DOHH2 (cell line): ENCODE data around the gene INHA.

ENCODE experiments used
- H3F3A ChIP-seq: fragments of 200-600 bp; sonication (generic), shearing (Covaris generic); 2 replicates; pipeline ENCODE4 v1.6.0; 2016; ENCODE audit warnings: antibody characterized with exemption, mild to moderate bottlenecking; ENCODE audit not compliant: control insufficient read depth, insufficient read depth
- H3K27ac ChIP-seq: fragments of 200-600 bp; sonication (generic); 2 replicates; pipeline ENCODE4 v1.5.1; 2014; ENCODE audit warnings: low read depth, mild to moderate bottlenecking, low read length, moderate library complexity
- H3K27me3 ChIP-seq: fragments of 200-600 bp; sonication (generic); 2 replicates; pipeline ENCODE4 v1.6.1; 2014; ENCODE audit warnings: mild to moderate bottlenecking, low read length, mixed read lengths; ENCODE audit not compliant: control insufficient read depth
- H3K36me3 ChIP-seq: fragments of 200-600 bp; sonication (generic); 2 replicates; pipeline ENCODE4 v1.6.1; 2014; ENCODE audit warnings: mild to moderate bottlenecking, low read length, moderate library complexity, mixed read lengths; ENCODE audit not compliant: control insufficient read depth
- H3K4me1 ChIP-seq: fragments of 200-600 bp; sonication (generic); 2 replicates; pipeline ENCODE4 v1.6.1; 2014; ENCODE audit warnings: mild to moderate bottlenecking, low read length, mixed read lengths; ENCODE audit not compliant: control insufficient read depth
- H3K4me2 ChIP-seq: fragments of 200-600 bp; sonication (generic); 2 replicates; pipeline ENCODE4 v1.6.0; 2014; ENCODE audit warnings: mild to moderate bottlenecking, low read length, moderate library complexity
- H3K4me3 ChIP-seq: fragments of 200-600 bp; sonication (generic); 2 replicates; pipeline ENCODE4 v1.5.1; 2014; ENCODE audit warnings: mild to moderate bottlenecking, low read length, mixed read lengths
- H3K79me2 ChIP-seq: fragments of 200-600 bp; sonication (generic); 2 replicates; pipeline ENCODE4 v1.6.1; 2014; ENCODE audit warnings: mild to moderate bottlenecking, low read length, mixed read lengths; ENCODE audit not compliant: control insufficient read depth
- H3K9me2 ChIP-seq: fragments of 200-600 bp; sonication (generic); replicated peaks from 2 replicates; pipeline ENCODE4 v1.6.1; 2014; ENCODE audit warnings: mild to moderate bottlenecking, low read length, mixed read lengths; ENCODE audit not compliant: control insufficient read depth
- H3K9me3 ChIP-seq: fragments of 200-600 bp; sonication (generic); 2 replicates; pipeline ENCODE4 v1.6.1; 2014; ENCODE audit warnings: antibody characterized with exemption, low read length, mixed read lengths; ENCODE audit not compliant: control insufficient read depth, insufficient read depth
- H4K20me1 ChIP-seq: fragments of 200-600 bp; sonication (generic); 2 replicates; pipeline ENCODE4 v1.6.0; 2014; ENCODE audit warnings: low read depth, mild to moderate bottlenecking, antibody characterized with exemption, low read length, moderate library complexity; ENCODE audit not compliant: control insufficient read depth, insufficient read depth
- CTCF ChIP-seq: fragments of 200-600 bp; sonication (generic); IDR thresholded peaks from one replicate; pipeline ENCODE4 v1.5.1; 2014; ENCODE audit warnings: antibody characterized with exemption, mild to moderate bottlenecking, low read depth, low read length; ENCODE audit not compliant: poor library complexity, severe bottlenecking
- EZH2phosphoT487 ChIP-seq: fragments of 200-600 bp; sonication (generic); IDR thresholded peaks from 2 replicates; pipeline ENCODE4 v1.6.1; 2017; ENCODE audit warnings: borderline replicate concordance, mild to moderate bottlenecking, antibody characterized with exemption, low read length, moderate library complexity, mixed read lengths

The INHA gene

GRCh38 chr2:219561179-219562048, 10.7 kb upstream of the INHA start:
- Histone ChIP-seq H3K4me1 (no peaks in the 10 kb centered on the region), H3K27ac (no peak overlapping the region), H3K36me3 (no peaks in the 10 kb centered on the region), H3K4me3 (no peak overlapping the region), H3K9me3 (no peaks in the 10 kb centered on the region), H3K27me3 (no peaks in the 10 kb centered on the region), H3F3A (no peaks in the 10 kb centered on the region), H4K20me1 (no peaks in the 10 kb centered on the region), H3K79me2 (no peaks in the 10 kb centered on the region), H3K4me2 (no peak overlapping the region), H3K9me2 (no peaks in the 10 kb centered on the region)
- TF ChIP-seq CTCF, result no peak
- TF ChIP-seq EZH2phosphoT487, result no peak

GRCh38 chr2:219562049-219563020, 9.8 kb upstream of the INHA start:
- Histone ChIP-seq H3K4me1 (no peaks in the 10 kb centered on the region), H3K4me2 (no peak overlapping the region), H3K4me3 (no peak overlapping the region), H3K9me2 (no peaks in the 10 kb centered on the region), H3K79me2 (no peaks in the 10 kb centered on the region), H3K27ac (no peak overlapping the region), H3K9me3 (no peaks in the 10 kb centered on the region), H3F3A (no peaks in the 10 kb centered on the region), H3K36me3 (no peaks in the 10 kb centered on the region), H3K27me3 (no peaks in the 10 kb centered on the region), H4K20me1 (no peaks in the 10 kb centered on the region)
- TF ChIP-seq CTCF (no peak), EZH2phosphoT487 (no peak)

GRCh38 chr2:219563271-219563928, 8.7 kb upstream of the INHA start:
- H3K27me3 ChIP-seq, result no peaks in the 10 kb centered on the region
- H3K4me2 ChIP-seq, result no peak overlapping the region
- TF ChIP-seq EZH2phosphoT487 (no peak), CTCF (no peak)
- no peaks in the 10 kb centered on the region for H3K36me3 ChIP-seq
- H3K79me2 ChIP-seq, result no peaks in the 10 kb centered on the region
- H4K20me1 ChIP-seq, result no peaks in the 10 kb centered on the region
- no peaks in the 10 kb centered on the region for H3K4me1 ChIP-seq
- H3K27ac ChIP-seq, result no peak overlapping the region
- H3K9me3 ChIP-seq, result no peaks in the 10 kb centered on the region
- no peak overlapping the region for H3K4me3 ChIP-seq
- no peaks in the 10 kb centered on the region for H3F3A ChIP-seq
- no peaks in the 10 kb centered on the region for H3K9me2 ChIP-seq
